DOHH2 (cell line): ENCODE measurements around the gene FUS.

Experiments
- H3F3A ChIP-seq: fragments of 200-600 bp; sonication (generic), shearing (Covaris generic); 2 replicates; pipeline ENCODE4 v1.6.0; 2016; ENCODE audit warnings: antibody characterized with exemption, mild to moderate bottlenecking; ENCODE audit not compliant: control insufficient read depth, insufficient read depth
- H3K27ac ChIP-seq: fragments of 200-600 bp; sonication (generic); 2 replicates; pipeline ENCODE4 v1.5.1; 2014; ENCODE audit warnings: low read depth, mild to moderate bottlenecking, low read length, moderate library complexity
- H3K27me3 ChIP-seq: fragments of 200-600 bp; sonication (generic); 2 replicates; pipeline ENCODE4 v1.6.1; 2014; ENCODE audit warnings: mild to moderate bottlenecking, low read length, mixed read lengths; ENCODE audit not compliant: control insufficient read depth
- H3K36me3 ChIP-seq: fragments of 200-600 bp; sonication (generic); 2 replicates; pipeline ENCODE4 v1.6.1; 2014; ENCODE audit warnings: mild to moderate bottlenecking, low read length, moderate library complexity, mixed read lengths; ENCODE audit not compliant: control insufficient read depth
- H3K4me1 ChIP-seq: fragments of 200-600 bp; sonication (generic); 2 replicates; pipeline ENCODE4 v1.6.1; 2014; ENCODE audit warnings: mild to moderate bottlenecking, low read length, mixed read lengths; ENCODE audit not compliant: control insufficient read depth
- H3K4me2 ChIP-seq: fragments of 200-600 bp; sonication (generic); 2 replicates; pipeline ENCODE4 v1.6.0; 2014; ENCODE audit warnings: mild to moderate bottlenecking, low read length, moderate library complexity
- H3K4me3 ChIP-seq: fragments of 200-600 bp; sonication (generic); 2 replicates; pipeline ENCODE4 v1.5.1; 2014; ENCODE audit warnings: mild to moderate bottlenecking, low read length, mixed read lengths
- H3K79me2 ChIP-seq: fragments of 200-600 bp; sonication (generic); 2 replicates; pipeline ENCODE4 v1.6.1; 2014; ENCODE audit warnings: mild to moderate bottlenecking, low read length, mixed read lengths; ENCODE audit not compliant: control insufficient read depth
- H3K9me2 ChIP-seq: fragments of 200-600 bp; sonication (generic); replicated peaks from 2 replicates; pipeline ENCODE4 v1.6.1; 2014; ENCODE audit warnings: mild to moderate bottlenecking, low read length, mixed read lengths; ENCODE audit not compliant: control insufficient read depth
- H3K9me3 ChIP-seq: fragments of 200-600 bp; sonication (generic); 2 replicates; pipeline ENCODE4 v1.6.1; 2014; ENCODE audit warnings: antibody characterized with exemption, low read length, mixed read lengths; ENCODE audit not compliant: control insufficient read depth, insufficient read depth
- H4K20me1 ChIP-seq: fragments of 200-600 bp; sonication (generic); 2 replicates; pipeline ENCODE4 v1.6.0; 2014; ENCODE audit warnings: low read depth, mild to moderate bottlenecking, antibody characterized with exemption, low read length, moderate library complexity; ENCODE audit not compliant: control insufficient read depth, insufficient read depth
- EZH2phosphoT487 ChIP-seq: fragments of 200-600 bp; sonication (generic); IDR thresholded peaks from 2 replicates; pipeline ENCODE4 v1.6.1; 2017; ENCODE audit warnings: borderline replicate concordance, mild to moderate bottlenecking, antibody characterized with exemption, low read length, moderate library complexity, mixed read lengths
- TF ChIP-seq, protein P1 (sequence below): fragments of 200-600 bp; sonication (generic); IDR thresholded peaks from one replicate; pipeline ENCODE4 v1.5.1; 2014; ENCODE audit warnings: antibody characterized with exemption, mild to moderate bottlenecking, low read depth, low read length; ENCODE audit not compliant: poor library complexity, severe bottlenecking

FUS gene

GRCh38 chr16:31221357-31222160 lies 41.6 kb downstream of the FUS start:
- H3K79me2 ChIP-seq: no peaks in the 10 kb centered on the region
- no peaks in the 10 kb centered on the region for H3F3A ChIP-seq
- no peaks in the 10 kb centered on the region for H3K36me3 ChIP-seq
- H3K4me3 ChIP-seq: no peak overlapping the region
- H3K9me3 ChIP-seq: no peaks in the 10 kb centered on the region
- TF ChIP-seq, protein P1, sequence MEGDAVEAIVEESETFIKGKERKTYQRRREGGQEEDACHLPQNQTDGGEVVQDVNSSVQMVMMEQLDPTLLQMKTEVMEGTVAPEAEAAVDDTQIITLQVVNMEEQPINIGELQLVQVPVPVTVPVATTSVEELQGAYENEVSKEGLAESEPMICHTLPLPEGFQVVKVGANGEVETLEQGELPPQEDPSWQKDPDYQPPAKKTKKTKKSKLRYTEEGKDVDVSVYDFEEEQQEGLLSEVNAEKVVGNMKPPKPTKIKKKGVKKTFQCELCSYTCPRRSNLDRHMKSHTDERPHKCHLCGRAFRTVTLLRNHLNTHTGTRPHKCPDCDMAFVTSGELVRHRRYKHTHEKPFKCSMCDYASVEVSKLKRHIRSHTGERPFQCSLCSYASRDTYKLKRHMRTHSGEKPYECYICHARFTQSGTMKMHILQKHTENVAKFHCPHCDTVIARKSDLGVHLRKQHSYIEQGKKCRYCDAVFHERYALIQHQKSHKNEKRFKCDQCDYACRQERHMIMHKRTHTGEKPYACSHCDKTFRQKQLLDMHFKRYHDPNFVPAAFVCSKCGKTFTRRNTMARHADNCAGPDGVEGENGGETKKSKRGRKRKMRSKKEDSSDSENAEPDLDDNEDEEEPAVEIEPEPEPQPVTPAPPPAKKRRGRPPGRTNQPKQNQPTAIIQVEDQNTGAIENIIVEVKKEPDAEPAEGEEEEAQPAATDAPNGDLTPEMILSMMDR: no peak
- no peak for TF ChIP-seq EZH2phosphoT487
- peaks cover 10% of the 10 kb centered on the region for H3K27me3 ChIP-seq
- H3K4me1 ChIP-seq: no peaks in the 10 kb centered on the region
- no peaks in the 10 kb centered on the region for H3K9me2 ChIP-seq
- no peak overlapping the region for H3K4me2 ChIP-seq
- no peaks in the 10 kb centered on the region for H4K20me1 ChIP-seq
- no peak overlapping the region for H3K27ac ChIP-seq

DNA sequence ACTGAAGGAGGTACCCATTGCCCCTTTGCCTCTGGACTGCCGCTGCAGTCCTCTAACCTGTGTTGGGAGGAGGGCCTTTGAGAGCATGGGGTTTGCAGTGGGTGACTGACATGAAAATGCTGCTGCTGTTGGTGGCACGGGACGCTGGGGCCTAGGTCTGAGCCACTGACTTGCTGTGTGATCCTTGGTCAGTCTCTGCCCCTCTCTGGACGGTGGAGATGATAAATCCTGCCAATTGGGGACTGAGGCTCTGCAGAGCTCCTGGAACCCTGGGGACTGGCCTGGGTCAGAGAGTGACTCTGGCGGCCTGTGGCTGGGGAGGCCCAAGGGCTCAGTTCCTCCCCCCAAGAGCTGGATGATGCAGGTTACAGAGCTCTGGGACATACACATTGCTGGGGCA lies 43.1 kb downstream of the FUS start:
- Histone ChIP-seq H3K4me3 (no peak overlapping the region), H3K36me3 (no peaks in the 10 kb centered on the region), H3K79me2 (no peaks in the 10 kb centered on the region), H3K27ac (no peak overlapping the region), H4K20me1 (no peaks in the 10 kb centered on the region), H3K4me1 (no peaks in the 10 kb centered on the region), H3K9me3 (no peaks in the 10 kb centered on the region), H3K27me3 (0 out of 2 replicates have a peak, but pooled peaks cover 3% of the 10 kb centered on the region), H3K4me2 (no peak overlapping the region), H3K9me2 (no peaks in the 10 kb centered on the region), H3F3A (no peaks in the 10 kb centered on the region)
- TF ChIP-seq EZH2phosphoT487: no peak
- TF ChIP-seq, protein P1: no peak

DNA sequence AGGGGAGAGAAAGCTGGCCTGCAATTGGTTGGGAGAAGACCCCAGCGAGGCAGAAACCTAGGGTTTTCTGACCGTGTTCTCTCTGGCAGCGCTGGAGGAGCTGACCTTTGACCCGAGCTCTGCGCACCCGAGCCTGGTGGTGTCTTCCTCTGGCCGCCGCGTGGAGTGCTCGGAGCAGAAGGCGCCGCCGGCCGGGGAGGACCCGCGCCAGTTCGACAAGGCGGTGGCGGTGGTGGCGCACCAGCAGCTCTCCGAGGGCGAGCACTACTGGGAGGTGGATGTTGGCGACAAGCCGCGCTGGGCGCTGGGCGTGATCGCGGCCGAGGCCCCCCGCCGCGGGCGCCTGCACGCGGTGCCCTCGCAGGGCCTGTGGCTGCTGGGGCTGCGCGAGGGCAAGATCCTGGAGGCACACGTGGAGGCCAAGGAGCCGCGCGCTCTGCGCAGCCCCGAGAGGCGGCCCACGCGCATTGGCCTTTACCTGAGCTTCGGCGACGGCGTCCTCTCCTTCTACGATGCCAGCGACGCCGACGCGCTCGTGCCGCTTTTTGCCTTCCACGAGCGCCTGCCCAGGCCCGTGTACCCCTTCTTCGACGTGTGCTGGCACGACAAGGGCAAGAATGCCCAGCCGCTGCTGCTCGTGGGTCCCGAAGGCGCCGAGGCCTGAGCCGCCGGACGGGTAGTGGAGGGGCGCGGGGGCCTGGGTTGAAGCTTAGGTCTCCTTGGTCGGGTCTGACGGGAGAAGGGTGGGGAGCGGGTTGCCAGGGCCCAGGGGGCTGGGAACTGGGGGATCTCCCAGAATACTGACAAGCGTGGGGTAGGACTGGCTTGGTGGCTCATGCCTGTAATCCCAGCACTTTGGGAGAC lies 44.4 kb downstream of the FUS start:
- Histone ChIP-seq H3K9me2 (no peaks in the 10 kb centered on the region), H3K4me2 (no peak overlapping the region), H3K36me3 (no peaks in the 10 kb centered on the region), H3K4me1 (no peaks in the 10 kb centered on the region), H3F3A (no peaks in the 10 kb centered on the region), H3K4me3 (no peak overlapping the region), H3K27me3 (0 out of 2 replicates have a peak, but pooled peaks cover 3% of the 10 kb centered on the region), H3K9me3 (no peaks in the 10 kb centered on the region), H4K20me1 (no peaks in the 10 kb centered on the region), H3K27ac (no peak overlapping the region), H3K79me2 (no peaks in the 10 kb centered on the region)
- TF ChIP-seq EZH2phosphoT487: no peak
- TF ChIP-seq, protein P1: no peak
